HepG2 (cell line): ENCODE measurements around the gene OR2J1. TPM values are rescaled to one million over a fixed set of nuclear protein-coding genes. Genes with fewer than 3 reads are reported as not detected.

Experiments
- JUNB ChIP-seq: sonication (generic); formaldehyde crosslinking; IDR thresholded peaks from 2 replicates; pipeline ENCODE4 v1.8.0; 2022; ENCODE audit warnings: missing genetic modification reagents, mild to moderate bottlenecking, borderline replicate concordance
- MIER2 ChIP-seq: IDR thresholded peaks from 2 replicates; pipeline ENCODE4 v1.6.1; 2016; ENCODE audit warnings: missing biosample characterization, missing genetic modification reagents
- SRSF4 ChIP-seq: fragments of 200-400 bp; formaldehyde crosslinking; IDR thresholded peaks from one replicate; pipeline ENCODE4 v1.6.1; 2018; ENCODE audit warnings: mild to moderate bottlenecking, low read depth, low read length, moderate library complexity; ENCODE audit not compliant: poor library complexity, severe bottlenecking
- TBX2 ChIP-seq: sonication (generic); formaldehyde crosslinking; IDR thresholded peaks from 2 replicates; pipeline ENCODE4 v1.5.0; 2020; ENCODE audit warnings: missing genetic modification reagents, mild to moderate bottlenecking, borderline replicate concordance
- ZBED4 ChIP-seq: sonication (generic); formaldehyde crosslinking; IDR thresholded peaks from 2 replicates; pipeline ENCODE4 v1.4.0; 2020; ENCODE audit warnings: missing genetic modification reagents, borderline replicate concordance
- ZBTB38 ChIP-seq: sonication (generic); formaldehyde crosslinking; IDR thresholded peaks from 2 replicates; pipeline ENCODE4 v1.5.1; 2020; ENCODE audit warnings: mild to moderate bottlenecking, missing genetic modification reagents
- ZC3H4 ChIP-seq: sonication (generic); formaldehyde crosslinking; IDR thresholded peaks from 2 replicates; pipeline ENCODE4 v1.4.0; 2020; ENCODE audit warnings: missing genetic modification reagents, borderline replicate concordance
- ZNF280D ChIP-seq: sonication (generic); formaldehyde crosslinking; IDR thresholded peaks from 2 replicates; pipeline ENCODE4 v1.5.1; 2020; ENCODE audit warnings: mild to moderate bottlenecking, missing genetic modification reagents
- ZNF407 ChIP-seq: sonication (generic); formaldehyde crosslinking; IDR thresholded peaks from one replicate; pipeline ENCODE4 v1.5.1; 2020; ENCODE audit warnings: mild to moderate bottlenecking, missing genetic modification reagents; ENCODE audit errors: not compliant biosample characterization
- ZNF776 ChIP-seq: sonication (generic); formaldehyde crosslinking; IDR thresholded peaks from 2 replicates; pipeline ENCODE4 v1.4.0; 2020; ENCODE audit warnings: mild to moderate bottlenecking, missing genetic modification reagents
- polyA plus RNA-seq, 8 experiments: library from polyadenylated mRNA; depleted of rRNA in 3 of 8; stranded (reverse) in 7 of 8; unstranded in 1 of 8; fragments of >200 nt; fragmentation: Illumina TruSeq in 4 of 8; extraction: Trizol in 4 of 8; gene quantifications; 2 replicates each; pipeline versions ENCODE4 v1.2.1 to v1.2.3, GENCODE V29; 2011 to 2016; ENCODE audit warnings: low read depth in 4 of 8, missing spikeins in 1 of 8, mixed read lengths in 1 of 8; ENCODE audit not compliant: insufficient read depth in 1 of 8
- total RNA-seq, 5 experiments: library from RNA; depleted of rRNA; stranded (reverse); fragments of >200 nt; fragmentation: Illumina TruSeq; extraction: Trizol; gene quantifications; 2 replicates each; pipeline ENCODE4 v1.2.3, GENCODE V29; 2016; ENCODE audit warnings: low read depth in 1 of 5

Gene OR2J1
- total and polyA plus RNA-seq, 2 of the 13 experiments (the other 11 are each of a cell fraction or from before 2014, with no cell fraction given) = 0.07 TPM; not detected in 1

GRCh38 chr6:29099190-29099589 lies at the start of gene OR2J1 (continued):
- TF ChIP-seq ZNF280D (CRISPR knock-in tag) (no peak), TBX2 (CRISPR knock-in tag) (no peak), MIER2 (no peak), ZBTB38 (no peak), ZC3H4 (CRISPR knock-in tag) (no peak), ZNF776 (CRISPR knock-in tag) (no peak), ZNF407 (CRISPR knock-in tag) (no peak), ZBED4 (CRISPR knock-in tag) (no peak), SRSF4 (no peak), JUNB (CRISPR knock-in tag) (no peak)
